Activated CD4-positive, alpha-beta T cell treated with anti-CD3 and anti-CD28 coated beads, Interleukin-2, Interleukin-4, amounts not matched to agents 100 ng/mL and 50 ng/mL, durations not matched to agents 16 hours and 8 hours (primary cell): Measurements from ENCODE around the gene APPBP2.
"Not testable (repeated sequence)": the region's sequence is repeated elsewhere in the genome, so short reads cannot be mapped to it uniquely, and the experiment has no call there.

Experiments
- DNase-seq: peaks from one replicate; pipeline ENCODE4 v3.0.0-alpha.2; 2020; ENCODE audit warnings: low spot score

APPBP2 gene

DNA sequence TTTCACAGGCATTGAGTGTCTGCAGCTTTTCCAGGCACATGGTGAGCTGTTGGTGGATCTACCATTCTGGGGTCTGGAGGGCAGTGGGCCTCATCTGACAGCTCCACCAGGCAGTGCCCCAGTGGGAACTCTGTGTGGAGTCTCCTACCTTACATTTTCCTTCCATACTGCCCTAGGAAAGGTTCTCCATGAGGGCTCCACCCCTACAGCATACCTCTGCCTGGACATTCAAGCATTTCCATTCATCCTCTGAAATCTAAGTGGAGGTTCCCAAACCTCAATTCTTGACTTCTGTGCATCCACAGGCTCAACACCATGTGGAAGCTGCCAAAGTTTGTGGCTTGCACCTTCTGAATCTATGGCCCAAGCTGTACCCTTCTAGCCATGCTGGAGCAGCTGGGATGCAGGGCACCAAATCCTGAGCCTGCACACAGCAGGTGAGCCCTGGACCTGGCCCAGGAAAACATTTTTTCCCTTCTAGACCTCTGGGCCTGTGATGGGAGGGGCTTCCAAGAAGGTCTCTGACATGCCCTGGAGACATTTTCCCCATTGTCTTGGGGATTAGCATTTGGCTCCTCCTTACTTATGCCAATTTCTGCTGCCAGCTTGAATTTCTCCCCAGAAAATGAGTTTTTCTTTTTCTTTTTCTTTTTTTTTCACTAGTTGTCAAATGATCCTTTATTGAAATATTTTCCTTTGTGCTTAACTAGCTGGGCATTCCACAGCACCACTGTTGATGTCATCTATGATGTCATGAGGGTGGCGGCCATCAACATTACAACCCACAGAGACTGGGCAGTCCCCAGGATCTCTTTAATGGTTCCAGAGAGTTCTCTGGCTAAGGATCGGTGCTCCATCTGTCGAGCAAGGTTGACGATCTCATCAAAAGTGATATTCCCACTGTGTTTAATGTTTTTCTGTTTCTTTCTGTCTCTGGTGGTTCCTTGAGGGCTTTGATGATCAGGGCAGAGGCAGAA lies 92.7 kb downstream of the APPBP2 start:
- DNase-seq = not testable (repeated sequence)

- not testable (repeated sequence) for DNase-seq
Measured at GRCh38 chr17:60430561-60430960, 95.5 kb downstream of the APPBP2 start.

DNA sequence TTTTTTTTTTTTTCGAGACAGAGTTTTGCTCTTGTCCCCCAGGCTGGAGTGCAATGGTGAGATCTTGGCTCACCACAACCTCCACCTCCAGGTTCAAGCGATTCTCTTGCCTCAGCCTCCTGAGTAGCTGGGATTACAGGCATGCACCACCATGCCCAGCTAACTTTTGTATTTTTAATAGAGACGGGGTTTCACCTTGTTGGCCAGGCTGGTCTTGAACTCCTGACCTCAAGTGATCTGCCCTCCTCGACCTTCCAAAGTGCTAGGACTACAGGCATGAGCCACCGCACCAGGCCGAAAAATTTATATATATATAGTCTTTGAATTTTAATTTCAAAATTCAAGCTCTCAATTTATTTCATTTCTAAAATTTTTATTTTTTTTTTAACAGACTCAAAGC lies 97.6 kb downstream of the APPBP2 start:
- DNase-seq = not testable (repeated sequence)

DNA sequence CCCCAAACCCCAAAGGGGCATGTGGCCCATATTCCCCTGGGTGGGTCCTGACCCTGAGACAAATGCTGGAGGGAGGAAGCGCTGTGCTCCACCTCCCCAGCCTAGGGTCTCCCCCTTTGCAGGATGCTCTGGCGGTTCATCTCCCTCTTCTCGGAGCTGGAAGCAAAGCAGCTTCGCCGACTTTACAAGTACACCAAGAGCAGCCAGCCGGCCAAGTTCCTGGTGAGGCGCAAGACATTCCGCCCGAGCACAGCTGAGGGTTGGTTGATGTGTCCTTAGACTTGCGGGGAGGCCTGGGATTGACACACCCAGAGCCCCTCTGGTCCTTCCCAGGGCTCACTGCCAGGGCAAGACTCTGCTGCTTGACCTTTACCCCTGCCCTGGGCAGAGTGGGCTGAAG lies 99.4 kb downstream of the APPBP2 start:
- no peak for DNase-seq

- DNase-seq = no peak
Measured at GRCh38 chr17:60425626-60426025, 100.4 kb downstream of the APPBP2 start.

GRCh38 chr17:60423865-60424264 lies 102.2 kb downstream of the APPBP2 start:
- no peak for DNase-seq

DNA sequence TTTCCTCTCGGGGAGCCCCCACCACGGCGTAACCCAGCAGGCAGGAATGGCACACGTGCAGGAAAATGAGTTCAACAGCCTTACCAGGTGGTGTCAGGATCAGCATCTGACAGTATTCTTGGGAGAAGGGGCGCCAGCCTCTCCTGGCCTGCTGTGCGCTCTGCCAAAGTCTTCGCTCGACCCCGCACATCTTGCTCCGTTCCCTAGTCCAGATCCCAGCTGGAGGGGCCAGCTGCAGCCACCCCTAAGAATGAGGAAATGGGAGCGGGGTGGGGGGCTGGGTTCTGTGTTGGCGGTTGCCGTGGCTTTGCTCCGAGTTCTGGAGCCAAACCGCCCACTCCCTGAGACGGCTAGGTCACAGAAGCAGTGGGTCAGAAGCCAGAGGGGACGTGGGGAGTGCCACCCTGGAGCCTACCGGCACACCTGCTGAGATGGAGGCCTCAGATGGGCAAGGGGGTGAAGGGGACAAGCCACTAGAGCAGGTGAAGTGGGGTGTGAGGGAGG lies 103.8 kb downstream of the APPBP2 start, which contains the start of gene CHCT1:
Gene CHCT1 (plus strand): TSS at position 328 of the 504 bp plus-strand sequence. CDS start 104 bp downstream, at position 432.
- no peak for DNase-seq

- DNase-seq = peak; percentile 77
Measured at GRCh38 chr17:60421273-60422161, 104.5 kb downstream of the APPBP2 start.

DNA sequence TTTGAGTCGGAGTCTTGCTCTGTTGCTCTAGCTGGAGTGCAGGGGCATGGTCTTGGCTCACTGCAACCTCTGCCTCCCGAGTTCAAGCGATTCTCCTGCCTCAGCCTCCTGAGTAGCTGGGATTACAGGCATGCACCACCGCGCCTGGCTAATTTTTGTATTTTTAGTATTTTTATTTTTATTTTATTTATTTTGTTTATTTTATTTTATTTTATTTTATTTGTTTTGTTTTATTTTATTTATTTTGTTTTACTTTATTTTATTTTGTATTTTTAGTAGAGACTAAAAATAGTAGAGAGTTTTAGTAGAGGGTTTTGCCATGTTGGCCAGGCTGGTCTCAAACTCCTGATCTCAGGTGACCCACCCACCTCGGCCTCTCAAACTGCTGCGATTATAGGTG lies 106.2 kb downstream of the APPBP2 start:
- DNase-seq = not testable (repeated sequence)

GRCh38 chr17:60419003-60419402 lies 107.0 kb downstream of the APPBP2 start:
- DNase-seq = not testable (repeated sequence)

GRCh38 chr17:60416368-60416925 lies 109.6 kb downstream of the APPBP2 start:
- DNase-seq = no peak

DNA sequence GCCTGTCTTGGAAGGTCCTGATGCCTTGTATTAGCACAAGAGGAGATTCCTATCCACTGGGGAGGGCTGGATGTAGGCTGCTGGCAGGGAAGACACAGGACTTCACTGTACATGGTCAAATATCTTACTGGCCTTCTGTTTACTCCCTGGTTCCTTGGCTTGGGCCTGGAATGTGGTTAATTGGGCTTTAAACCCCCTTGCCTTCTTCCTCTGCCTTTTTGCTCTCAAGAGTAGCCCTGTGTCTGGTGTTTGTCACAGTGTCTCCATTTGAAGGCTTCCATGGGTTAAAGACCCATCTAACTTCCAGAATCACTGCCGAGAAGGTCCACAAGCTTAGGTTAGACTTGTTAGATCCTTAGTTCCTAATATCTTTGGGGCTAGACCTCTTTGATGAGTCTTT lies 110.9 kb downstream of the APPBP2 start:
- no peak for DNase-seq

DNA sequence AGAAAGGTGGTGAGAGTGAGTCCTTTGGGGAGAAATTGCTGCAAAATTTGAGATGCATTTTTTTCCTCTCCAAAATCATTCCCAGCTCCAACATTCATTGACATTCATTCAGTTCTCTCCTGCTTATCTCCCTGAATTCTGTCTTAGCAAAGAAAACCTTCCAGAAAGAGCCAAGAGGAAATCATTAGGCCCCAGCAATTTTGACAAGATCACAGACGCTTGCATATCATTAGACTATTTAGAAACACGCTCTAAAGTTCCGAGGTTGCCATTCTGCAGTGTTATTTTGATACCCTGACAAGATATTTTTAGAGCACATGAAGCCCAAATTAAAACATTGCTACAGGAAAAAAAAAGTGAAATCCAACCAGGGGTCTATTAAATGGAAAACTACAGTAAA lies 113.3 kb downstream of the APPBP2 start:
- DNase-seq = no peak

- no peak for DNase-seq
Measured at GRCh38 chr17:60410001-60410400, 116.0 kb downstream of the APPBP2 start.

DNA sequence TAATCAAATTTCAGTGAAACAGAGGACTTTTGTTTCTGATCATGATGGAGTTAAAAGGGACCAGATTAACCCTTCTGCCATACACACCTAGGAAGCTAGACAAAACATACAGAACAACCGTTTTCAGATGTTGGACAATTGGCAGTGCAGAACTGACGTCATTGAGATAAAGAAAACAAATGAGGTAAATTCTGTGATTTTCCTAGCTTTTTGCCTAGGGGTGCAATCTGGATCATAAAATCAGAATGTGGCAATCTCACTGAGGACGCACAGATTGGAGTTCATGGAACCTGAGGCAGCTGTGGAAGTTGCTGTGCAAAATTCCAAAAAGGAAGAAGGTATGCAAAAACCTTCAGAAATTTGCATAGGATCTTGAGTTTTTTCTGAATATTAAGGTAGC lies 119.2 kb downstream of the APPBP2 start:
- DNase-seq = no peak

DNA sequence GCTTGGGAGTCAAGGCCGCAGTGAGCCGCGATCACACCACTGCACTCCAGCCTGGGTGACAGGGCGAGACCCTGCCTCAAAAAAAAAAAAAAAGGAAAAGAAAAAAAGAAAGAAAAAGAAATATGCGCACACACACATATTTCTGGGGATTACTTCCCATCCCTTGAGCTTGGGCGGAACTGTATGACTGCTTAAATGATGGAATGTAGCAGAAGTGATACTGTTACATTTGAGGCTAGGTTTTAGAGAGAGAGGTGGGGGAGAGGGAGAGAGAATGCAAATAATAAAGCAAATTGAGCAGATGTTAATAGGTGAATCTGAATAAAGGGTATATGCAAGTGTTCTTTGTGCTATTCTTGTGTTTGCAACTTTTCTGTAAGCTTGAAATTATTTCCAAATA lies 122.1 kb downstream of the APPBP2 start:
- DNase-seq = no peak

DNA sequence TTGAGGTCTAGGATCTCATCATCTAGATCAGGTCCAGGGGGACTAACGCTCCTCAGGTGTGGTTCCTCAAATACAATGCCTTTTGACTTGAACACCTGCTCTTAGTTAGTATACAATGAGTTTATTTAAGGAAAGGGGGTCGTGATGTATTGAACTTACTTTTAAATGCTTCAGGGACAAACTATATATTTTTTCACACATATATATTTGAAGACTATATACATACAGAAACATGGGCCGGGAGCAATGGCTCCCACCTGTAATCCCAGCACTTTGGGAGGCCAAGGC lies 122.6 kb downstream of the APPBP2 start:
- DNase-seq = no peak

- no peak for DNase-seq
Measured at GRCh38 chr17:60401819-60402218, 124.2 kb downstream of the APPBP2 start.

- no peak for DNase-seq
Measured at GRCh38 chr17:60398227-60398959, 127.6 kb downstream of the APPBP2 start.

DNA sequence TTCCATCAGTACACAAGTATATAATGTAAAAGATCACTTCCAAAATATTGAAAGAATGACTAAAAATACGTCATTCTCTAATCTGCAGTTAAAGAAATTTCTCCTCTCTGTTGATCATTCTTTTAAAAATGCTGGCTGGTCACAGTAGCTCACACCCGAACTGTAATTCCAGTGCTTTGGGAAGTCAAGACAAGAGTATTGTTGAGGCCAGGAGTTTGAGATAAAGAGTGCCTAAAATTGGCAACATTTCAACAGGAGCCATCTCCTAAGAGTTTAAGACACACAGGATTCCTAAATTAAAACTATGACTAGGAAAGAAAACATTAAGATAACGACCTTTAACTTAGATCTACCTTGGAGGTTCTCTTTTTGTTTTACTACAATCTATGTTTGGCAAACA lies 129.6 kb downstream of the APPBP2 start:
- no peak for DNase-seq

DNA sequence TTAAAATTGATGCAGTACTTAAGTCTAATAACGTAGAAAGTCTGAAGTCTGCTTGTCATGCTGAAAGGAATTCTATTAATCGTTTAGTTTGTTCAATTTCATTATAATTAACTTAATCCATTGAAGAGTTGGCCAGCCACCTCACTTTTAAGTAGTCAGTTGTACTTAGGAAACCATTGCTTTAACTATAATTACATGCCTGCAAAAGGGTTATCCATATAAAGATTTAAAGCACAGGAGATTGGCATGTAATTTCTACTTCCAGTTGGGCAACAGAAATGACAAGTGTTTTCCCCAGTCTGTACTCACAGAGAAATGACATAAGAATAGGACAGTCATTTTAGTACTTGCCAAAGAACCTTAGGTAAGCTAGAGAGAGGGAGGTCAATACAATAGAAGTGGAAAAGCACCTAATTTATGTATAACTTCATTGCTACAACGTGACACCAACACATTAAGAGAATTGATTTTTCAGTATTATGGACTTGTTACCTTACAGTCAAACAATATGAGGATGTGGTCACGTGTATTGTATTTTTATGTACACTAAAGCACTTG lies 130.5 kb downstream of the APPBP2 start:
- DNase-seq = peak; percentile 47
